ENCODE data around the gene ETV5. TPM values are rescaled to one million over a fixed set of nuclear protein-coding genes. Genes with fewer than 3 reads are reported as not detected.
A peak's percentile ranks its signal among the peaks of the same experiment; 100 is the strongest.

Gene ETV5
- total RNA-seq = 14.1 and 38.6 TPM in 2 replicates

- peak; percentile 99 for DNase-seq
Observed at GRCh38 chr3:186108941-186109865, at the start of gene ETV5. TSS of gene ETV5 (minus strand) at chr3:186109089. CDS start at chr3:186105868, 3,221 bp downstream.

GRCh38 chr3:186154641-186155040, 45.8 kb upstream of the ETV5 start:
- DNase-seq = no peak

GRCh38 chr3:186152889-186153292, 44.0 kb upstream of the ETV5 start:
- DNase-seq = no peak

- DNase-seq = no peak
Observed at GRCh38 chr3:186152361-186152798, 43.5 kb upstream of the ETV5 start.

- no peak for DNase-seq
Observed at GRCh38 chr3:186151077-186151971, 42.4 kb upstream of the ETV5 start.

- DNase-seq = no peak
Observed at GRCh38 chr3:186150041-186150830, 41.3 kb upstream of the ETV5 start.

- no peak for DNase-seq
Observed at GRCh38 chr3:186149319-186149960, 40.6 kb upstream of the ETV5 start.

GRCh38 chr3:186144257-186144656, 35.4 kb upstream of the ETV5 start:
- DNase-seq = no peak

- DNase-seq = no peak
Observed at GRCh38 chr3:186143250-186143649, 34.4 kb upstream of the ETV5 start.

GRCh38 chr3:186142393-186142932, 33.6 kb upstream of the ETV5 start:
- no peak for DNase-seq

- no peak for DNase-seq
Observed at GRCh38 chr3:186141790-186142189, 32.9 kb upstream of the ETV5 start.

- no peak for DNase-seq
Observed at GRCh38 chr3:186138272-186138981, 29.5 kb upstream of the ETV5 start.

- DNase-seq = no peak
Observed at GRCh38 chr3:186137051-186137685, 28.3 kb upstream of the ETV5 start.

GRCh38 chr3:186133980-186134379, 25.1 kb upstream of the ETV5 start:
- no peak for DNase-seq

GRCh38 chr3:186132487-186132886, 23.6 kb upstream of the ETV5 start:
- DNase-seq = no peak

GRCh38 chr3:186129206-186129605, 20.3 kb upstream of the ETV5 start:
- DNase-seq = no peak

GRCh38 chr3:186128158-186128557, 19.3 kb upstream of the ETV5 start:
- DNase-seq = no peak

- DNase-seq = no peak
Observed at GRCh38 chr3:186127463-186127862, 18.6 kb upstream of the ETV5 start.

GRCh38 chr3:186125118-186125517, 16.2 kb upstream of the ETV5 start:
- DNase-seq = no peak

- DNase-seq = no peak
Observed at GRCh38 chr3:186124592-186124991, 15.7 kb upstream of the ETV5 start.
